Measurements from ENCODE around the gene KRTAP12-3.

KRTAP12-3 gene

GRCh38 chr21:44648557-44649311 is 9.0 kb upstream of the KRTAP12-3 start:
- Mint-ChIP-seq H3K36me3 (ENCODE audit: low read depth) (peaks cover 12% of the 10 kb centered on the region), H3K4me3 (no peak overlapping the region), H3K9me3 (peaks cover 36% of the 10 kb centered on the region), H3K27ac (no peak overlapping the region), H3K27me3 (ENCODE audit: low read depth, poor library complexity) (peaks cover 11% of the 10 kb centered on the region), H3K4me1 (peaks cover 19% of the 10 kb centered on the region)
- DNase-seq = no peak
- no peak for TF ChIP-seq CTCF (IDR thresholded peaks at IDR 0.05)

DNA sequence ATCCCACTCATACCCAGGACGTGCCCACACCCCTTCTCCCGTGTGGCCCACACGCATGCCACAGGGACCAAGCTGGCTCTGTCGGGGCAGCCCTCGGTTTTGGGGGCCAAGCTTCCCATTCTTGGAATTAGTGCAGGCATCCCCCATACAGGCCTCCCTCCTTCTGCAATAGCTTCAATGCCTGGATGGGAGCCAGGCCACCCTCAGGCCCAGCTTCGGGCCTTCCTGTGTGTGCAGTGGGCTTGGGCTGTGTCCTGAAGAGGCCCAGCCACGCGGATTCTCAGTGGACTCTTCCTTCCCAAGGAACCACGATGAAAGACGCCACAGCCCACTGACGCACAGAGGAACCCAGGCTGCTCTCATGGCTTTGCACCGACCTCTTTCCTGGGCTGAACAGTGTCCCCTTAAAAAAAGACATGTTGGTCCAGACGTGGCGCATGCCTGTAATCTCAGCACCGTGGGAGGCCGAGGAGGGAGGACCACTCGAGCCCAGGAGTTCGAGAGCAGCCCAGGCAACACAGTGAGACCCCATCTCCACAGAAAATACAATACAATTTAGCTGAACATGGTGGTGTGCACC is 8.1 kb upstream of the KRTAP12-3 start:
- no peak for TF ChIP-seq CTCF (IDR thresholded peaks at IDR 0.05)
- DNase-seq = no peak
- Mint-ChIP-seq H3K4me1 (peaks cover 19% of the 10 kb centered on the region), H3K4me3 (no peak overlapping the region), H3K36me3 (ENCODE audit: low read depth) (peaks cover 6% of the 10 kb centered on the region), H3K27ac (peak overlapping the region; percentile 57), H3K27me3 (ENCODE audit: low read depth, poor library complexity) (peaks cover 10% of the 10 kb centered on the region), H3K9me3 (peaks cover 29% of the 10 kb centered on the region)

- H3K27me3 Mint-ChIP-seq (ENCODE audit: low read depth, poor library complexity) = peaks cover 10% of the 10 kb centered on the region
- TF ChIP-seq CTCF (IDR thresholded peaks at IDR 0.05) = no peak
- DNase-seq = no peak
- H3K4me3 Mint-ChIP-seq = no peak overlapping the region
- no peaks in the 10 kb centered on the region for H3K36me3 Mint-ChIP-seq (ENCODE audit: low read depth)
- peaks cover 19% of the 10 kb centered on the region for H3K4me1 Mint-ChIP-seq
- no peak overlapping the region for H3K27ac Mint-ChIP-seq
- peaks cover 25% of the 10 kb centered on the region for H3K9me3 Mint-ChIP-seq
Measured at GRCh38 chr21:44650265-44650972, 7.3 kb upstream of the KRTAP12-3 start.

DNA sequence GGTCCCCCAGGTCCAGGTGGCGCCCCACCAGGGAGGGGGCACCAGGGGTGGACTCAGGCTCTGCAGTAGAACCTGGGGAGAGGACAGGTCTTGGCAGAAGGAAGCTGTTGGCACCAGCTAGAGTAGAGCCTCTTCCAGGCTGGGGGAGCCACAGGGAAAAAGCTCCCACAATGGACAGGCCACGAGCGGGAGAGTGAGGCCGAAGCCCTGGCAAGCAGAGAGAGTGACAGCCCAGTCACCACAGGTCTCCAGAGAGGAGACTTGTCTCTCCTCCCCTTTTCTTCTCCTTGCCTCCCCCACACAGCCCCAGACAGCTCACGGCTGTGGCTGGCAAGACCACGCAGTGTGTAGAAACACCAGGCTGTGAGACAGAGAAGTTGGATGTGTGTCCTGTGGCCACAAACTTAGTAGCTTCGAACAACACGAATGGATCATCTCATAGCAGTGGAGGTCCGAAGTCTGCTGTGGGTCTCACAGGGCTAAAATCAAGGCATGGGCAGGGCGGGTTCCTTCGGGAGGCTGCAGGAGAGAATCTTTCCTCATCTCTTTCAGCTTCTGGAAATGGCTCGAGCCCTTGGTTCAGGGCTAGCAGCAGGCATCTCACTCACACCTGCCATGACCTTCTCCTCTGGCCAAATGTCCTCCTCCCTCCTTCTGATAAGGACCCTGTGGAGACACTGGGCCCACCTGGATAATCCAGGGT is 6.6 kb upstream of the KRTAP12-3 start:
- peaks cover 28% of the 10 kb centered on the region for H3K9me3 Mint-ChIP-seq
- DNase-seq = no peak

GRCh38 chr21:44653123-44653522 is 4.6 kb upstream of the KRTAP12-3 start:
- no peak for DNase-seq
- Mint-ChIP-seq H3K9me3 (peaks cover 38% of the 10 kb centered on the region), H3K36me3 (ENCODE audit: low read depth) (peaks cover 7% of the 10 kb centered on the region), H3K27me3 (ENCODE audit: low read depth, poor library complexity) (peaks cover 12% of the 10 kb centered on the region), H3K4me3 (no peak overlapping the region), H3K27ac (no peak overlapping the region), H3K4me1 (peaks cover 6% of the 10 kb centered on the region)
- no peak for TF ChIP-seq CTCF (IDR thresholded peaks at IDR 0.05)

More for the DNA sequence above, 6.6 kb upstream of the KRTAP12-3 start:
- TF ChIP-seq CTCF (IDR thresholded peaks at IDR 0.05) = no peak
- H3K27ac Mint-ChIP-seq = no peak overlapping the region
- peaks cover 19% of the 10 kb centered on the region for H3K4me1 Mint-ChIP-seq
- no peaks in the 10 kb centered on the region for H3K36me3 Mint-ChIP-seq (ENCODE audit: low read depth)
- no peak overlapping the region for H3K4me3 Mint-ChIP-seq
- H3K27me3 Mint-ChIP-seq (ENCODE audit: low read depth, poor library complexity) = peaks cover 10% of the 10 kb centered on the region

All from nephron progenitor cell (in vitro differentiated cells).